GM19351 (cell line): Measurements from ENCODE around the gene DGKI.
"Not testable (repeated sequence)": the region's sequence is repeated elsewhere in the genome, so short reads cannot be mapped to it uniquely, and the experiment has no call there.

ENCODE experiments used
- ATAC-seq: cut with Tn5 transposase; IDR thresholded peaks from one replicate; pipeline ENCODE4 v1.9.1; 2021; ENCODE audit warnings: mild to moderate bottlenecking, moderate library complexity; ENCODE audit not compliant: unreplicated experiment

Gene DGKI

DNA sequence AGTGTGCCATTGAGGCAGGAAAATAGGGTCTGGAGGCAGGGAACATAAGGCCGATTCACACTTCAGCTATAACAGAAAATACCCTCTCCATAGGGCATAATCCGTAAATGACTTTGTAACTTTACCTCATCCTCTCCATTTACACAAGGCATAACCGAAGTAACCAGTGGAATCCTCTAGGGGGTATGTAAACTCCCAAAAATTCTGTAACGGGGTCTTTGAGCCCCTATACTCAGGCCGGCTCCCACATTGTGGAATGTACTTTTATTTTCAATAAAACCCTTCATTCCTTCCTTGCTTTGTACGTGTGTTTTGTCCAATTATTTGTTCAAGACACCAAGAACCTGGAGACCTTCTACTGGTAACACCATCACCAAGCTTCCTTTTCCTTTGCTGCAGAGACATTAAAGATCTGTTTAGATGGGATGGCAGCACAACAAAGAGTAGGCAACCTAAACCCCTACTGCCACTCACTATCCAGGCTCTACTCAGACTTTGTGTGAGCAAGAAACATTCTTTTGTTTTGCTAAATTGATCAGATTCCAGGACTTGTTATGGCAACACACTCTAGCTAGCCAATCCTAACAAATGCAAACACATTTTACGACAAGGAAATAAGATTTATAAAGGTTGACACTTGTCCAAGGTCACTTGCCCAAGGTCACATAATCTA lies 99.3 kb downstream of the DGKI start:
- no peak for ATAC-seq

DNA sequence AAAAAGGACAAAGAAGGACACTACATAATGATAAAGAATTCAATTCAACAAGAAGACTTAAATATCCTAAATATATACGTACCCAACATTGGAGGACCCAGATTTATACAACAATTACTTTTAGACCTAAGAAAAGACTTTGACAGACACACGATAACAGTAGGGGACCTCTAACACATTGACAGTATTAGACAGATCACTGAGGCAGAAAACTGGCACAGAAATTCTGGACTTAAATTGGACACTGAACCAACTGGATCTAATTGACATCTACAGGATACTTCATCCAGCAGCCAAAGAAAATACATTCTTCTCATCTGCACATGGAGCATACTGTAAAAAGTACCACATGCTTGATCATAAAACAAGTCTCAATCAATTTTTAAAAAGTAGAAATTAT lies 103.8 kb downstream of the DGKI start:
- no peak for ATAC-seq

DNA sequence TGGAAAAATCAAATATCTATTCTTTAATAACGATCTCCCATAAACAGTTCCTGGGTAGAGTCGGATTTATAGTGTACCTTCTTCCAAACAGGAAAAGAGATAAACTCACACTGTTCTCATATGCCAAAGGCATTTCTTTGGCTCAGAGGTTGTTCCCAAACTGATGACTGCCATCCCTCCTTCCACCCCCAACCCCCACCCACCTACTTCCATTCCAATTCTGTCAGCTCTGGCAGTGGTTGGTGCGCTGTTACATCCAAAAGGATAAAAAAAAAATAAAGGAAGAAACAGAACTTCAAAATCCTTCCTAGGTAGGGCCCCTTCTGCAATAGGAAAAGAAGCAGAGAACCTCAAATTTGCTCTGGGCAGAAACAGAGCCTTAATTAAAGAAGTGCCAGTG lies 104.7 kb downstream of the DGKI start:
- ATAC-seq: no peak

- no peak for ATAC-seq
Observed at GRCh38 chr7:137741443-137741842, 105.3 kb downstream of the DGKI start.

- no peak for ATAC-seq
Observed at GRCh38 chr7:137734221-137734620, 112.6 kb downstream of the DGKI start.

GRCh38 chr7:137732168-137732567 lies 114.6 kb downstream of the DGKI start:
- no peak for ATAC-seq

GRCh38 chr7:137731436-137731835 lies 115.3 kb downstream of the DGKI start:
- ATAC-seq: no peak

- ATAC-seq: no peak
Observed at GRCh38 chr7:137728426-137728825, 118.3 kb downstream of the DGKI start.

GRCh38 chr7:137727413-137727812 lies 119.4 kb downstream of the DGKI start:
- no peak for ATAC-seq

GRCh38 chr7:137718355-137718754 lies 128.4 kb downstream of the DGKI start:
- no peak for ATAC-seq

DNA sequence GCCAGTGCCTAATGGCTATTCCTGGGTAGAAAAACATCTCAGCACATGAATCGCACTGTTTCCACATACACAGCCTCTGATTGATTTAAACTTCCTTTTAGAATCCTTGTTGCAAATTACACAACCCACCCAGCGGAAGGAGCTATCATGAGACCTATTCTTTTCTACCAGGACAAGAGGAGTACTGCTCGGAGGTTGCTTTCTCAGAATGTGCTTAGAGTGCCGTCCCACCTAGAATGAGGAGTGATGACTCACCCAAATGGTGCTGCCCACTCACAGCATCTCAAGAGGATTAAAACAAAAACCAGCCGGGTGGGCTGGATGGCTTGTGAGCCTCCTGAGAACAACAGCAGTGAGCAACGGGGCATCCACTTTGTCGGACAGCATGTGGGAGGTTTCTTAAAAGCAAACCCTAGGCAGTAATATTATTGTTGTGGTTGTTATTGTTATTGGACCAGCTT lies 128.9 kb downstream of the DGKI start:
- no peak for ATAC-seq

DNA sequence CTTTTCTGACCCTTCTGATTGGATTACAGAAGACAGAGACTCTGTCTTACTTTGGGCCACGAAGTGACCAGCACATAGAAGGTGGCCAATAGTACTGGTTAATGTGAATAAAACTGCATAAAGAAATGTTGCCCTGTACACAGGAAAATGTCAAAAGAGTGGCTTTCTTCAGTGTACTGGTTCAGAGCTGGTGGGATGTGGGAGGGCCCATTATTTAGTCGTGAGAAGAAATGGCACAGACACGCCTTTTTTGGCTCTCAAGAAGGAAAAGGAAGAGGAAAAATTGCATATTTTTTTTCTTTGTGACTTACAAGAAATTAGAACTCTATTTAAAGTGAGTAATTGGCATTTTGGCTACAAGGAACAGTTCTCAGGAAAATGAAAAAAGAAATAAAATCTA lies 129.7 kb downstream of the DGKI start:
- no peak for ATAC-seq

GRCh38 chr7:137716061-137716460 lies 130.7 kb downstream of the DGKI start:
- no peak for ATAC-seq

- ATAC-seq: no peak
Observed at GRCh38 chr7:137715533-137715932, 131.2 kb downstream of the DGKI start.

DNA sequence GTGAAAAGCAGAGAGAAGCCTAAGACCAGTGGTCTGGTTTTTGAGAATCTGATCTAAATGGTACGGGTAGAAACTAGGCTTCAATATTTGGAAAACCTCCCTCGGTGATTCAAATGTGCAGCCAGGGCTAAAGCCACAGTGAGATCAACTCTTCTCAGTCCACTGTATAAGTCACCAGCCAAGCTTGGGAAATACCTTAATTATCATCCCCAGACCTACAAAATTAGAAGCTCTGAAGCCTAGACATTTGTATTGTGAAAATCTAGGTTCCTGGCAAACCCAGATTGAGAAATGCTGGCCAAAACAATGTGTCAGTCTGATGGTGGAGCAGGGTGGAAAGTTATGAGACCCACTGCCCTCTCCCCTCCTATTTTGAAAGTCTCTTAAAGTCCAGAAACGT lies 131.7 kb downstream of the DGKI start:
- ATAC-seq: no peak

DNA sequence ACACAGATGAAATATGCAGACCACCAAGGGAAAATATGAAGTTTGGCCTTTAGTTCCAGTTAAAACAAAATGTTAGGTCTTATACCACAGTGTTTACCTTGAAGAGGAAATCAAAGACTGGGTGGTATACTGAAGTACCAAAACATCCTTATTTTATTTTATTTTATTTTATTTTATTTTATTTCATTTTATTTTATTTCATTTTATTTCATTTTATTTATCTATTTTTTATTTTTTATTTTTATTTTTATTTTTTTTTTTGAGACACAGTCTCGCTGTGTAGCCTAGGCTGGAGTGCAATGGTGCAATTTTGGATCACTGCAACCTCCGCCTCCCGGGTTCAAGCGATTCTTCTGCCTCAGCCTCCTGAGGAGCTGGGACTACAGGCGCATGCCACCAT lies 140.4 kb downstream of the DGKI start:
- ATAC-seq: not testable (repeated sequence)

DNA sequence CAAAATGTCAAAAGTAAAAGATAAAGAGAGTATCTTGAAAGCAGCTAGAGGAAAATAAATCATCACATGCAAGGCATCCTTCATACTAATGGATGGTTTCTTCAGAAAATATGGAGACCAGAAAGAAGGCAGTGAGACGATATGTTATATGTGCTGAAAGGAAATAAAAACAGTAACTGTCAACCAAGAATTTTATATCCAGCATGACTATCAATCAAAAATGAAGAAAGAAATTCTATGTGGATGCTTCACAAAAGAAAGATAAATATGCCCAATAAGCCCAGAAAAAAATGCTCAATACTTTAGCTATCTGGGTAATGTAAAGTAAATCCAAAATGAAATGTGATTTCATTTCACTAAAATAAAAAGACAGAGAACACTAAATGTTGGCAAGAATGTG lies 142.1 kb downstream of the DGKI start:
- no peak for ATAC-seq

GRCh38 chr7:137703291-137704010 lies 143.3 kb downstream of the DGKI start:
- ATAC-seq: no peak

GRCh38 chr7:137696988-137697387 lies 149.8 kb downstream of the DGKI start:
- no peak for ATAC-seq

- ATAC-seq: no peak
Observed at GRCh38 chr7:137696376-137696775, 150.4 kb downstream of the DGKI start.

DNA sequence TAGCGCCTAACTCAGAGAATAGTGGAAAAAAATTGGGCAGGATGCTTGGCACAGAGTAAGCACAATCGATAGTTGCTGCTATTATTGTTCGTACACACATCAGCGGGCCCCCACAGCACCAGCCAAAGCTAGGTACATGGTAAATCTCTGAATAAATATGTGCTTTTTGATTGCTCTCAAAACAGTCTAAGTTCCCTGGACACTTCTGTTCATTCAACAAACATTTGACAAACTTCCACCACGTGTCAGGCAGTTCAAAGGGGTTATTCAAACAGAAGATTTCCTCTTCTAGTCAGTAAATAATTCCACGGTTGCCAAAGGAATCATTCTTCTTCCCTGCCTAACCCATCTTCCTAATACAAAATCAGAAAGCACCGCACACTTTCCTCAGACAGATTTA lies 150.8 kb downstream of the DGKI start:
- ATAC-seq: no peak

DNA sequence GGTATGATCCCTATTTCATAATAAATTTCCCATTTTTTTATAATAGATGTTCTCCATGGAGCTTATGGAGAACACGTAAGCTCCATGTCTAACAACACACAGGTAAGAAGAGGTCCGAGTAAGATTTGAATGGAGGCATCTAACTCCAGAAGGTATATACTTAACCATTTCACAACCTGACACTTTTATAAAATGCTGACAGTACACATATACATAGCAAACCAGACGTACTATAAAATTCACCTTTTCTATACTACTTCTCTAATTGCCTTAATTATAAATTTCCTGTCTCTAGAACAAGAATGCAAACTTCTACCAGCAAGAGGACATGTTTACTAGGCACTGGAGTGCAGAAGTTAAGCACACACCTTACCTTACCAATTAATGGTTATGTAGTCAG lies 151.3 kb downstream of the DGKI start:
- ATAC-seq: no peak

DNA sequence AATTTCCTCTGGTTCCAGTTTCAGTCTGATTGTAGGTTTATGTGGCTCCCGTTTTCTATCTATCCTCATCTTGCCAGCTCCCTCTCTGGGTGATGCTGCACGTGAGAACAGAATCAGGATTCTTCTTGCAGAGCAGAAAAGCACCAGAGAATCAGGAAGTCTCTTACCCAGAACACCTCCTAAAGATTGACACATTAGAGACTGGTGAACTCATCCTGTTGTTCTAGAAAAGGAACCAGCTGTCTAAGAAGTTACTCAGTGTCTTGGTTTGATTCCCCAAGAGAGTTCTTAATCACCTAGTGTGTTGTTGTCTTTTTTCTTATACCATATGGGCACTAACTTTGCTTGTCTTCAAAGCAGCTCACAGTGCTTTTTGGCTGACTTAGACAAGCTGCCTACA lies 152.4 kb downstream of the DGKI start:
- no peak for ATAC-seq
